Activated naive CD4-positive, alpha-beta T cell treated with anti-CD3 and anti-CD28 coated beads for 36 hours (primary cell): ENCODE data around the gene FAF1. TPM values are rescaled to one million over a fixed set of nuclear protein-coding genes. Genes with fewer than 3 reads are reported as not detected.
"Not testable (repeated sequence)": the region's sequence is repeated elsewhere in the genome, so short reads cannot be mapped to it uniquely, and the experiment has no call there.

Experiments used
- CTCF ChIA-PET: fragments of 350-600 bp; sonication (Branson Sonifier 250); formaldehyde crosslinking; loops from one replicate; lab custom pipeline; 2021; ENCODE audit warnings: antibody characterized with exemption; lab: Charles Lee
- DNase-seq: peaks from one replicate; pipeline ENCODE4 v3.0.0-alpha.2; 2020
- H3K27ac Mint-ChIP-seq: one replicate; pipeline ENCODE4 v1.8.0; 2021; ENCODE audit warnings: mild to moderate bottlenecking, mixed read lengths
- H3K27me3 Mint-ChIP-seq: one replicate; pipeline ENCODE4 v1.8.0; 2021; ENCODE audit warnings: low read depth, mixed read lengths
- H3K36me3 Mint-ChIP-seq: one replicate; pipeline ENCODE4 v1.8.0; 2021; ENCODE audit warnings: low read depth, mixed read lengths
- H3K4me1 Mint-ChIP-seq: one replicate; pipeline ENCODE4 v1.8.0; 2021; ENCODE audit warnings: low read depth, mixed read lengths
- H3K4me3 Mint-ChIP-seq: one replicate; pipeline ENCODE4 v1.8.0; 2021; ENCODE audit warnings: mild to moderate bottlenecking, moderate library complexity, mixed read lengths
- H3K9me3 Mint-ChIP-seq: one replicate; pipeline ENCODE4 v1.8.0; 2021; ENCODE audit warnings: mixed read lengths
- intact Hi-C: fragments of 100-400 bp; cut with micrococcal nuclease; formaldehyde crosslinking; loops from one replicate; pipeline ENCODE4 v1.15.1; 2023
- total RNA-seq, 2 experiments: library from RNA; stranded (reverse); gene quantifications; one replicate each; pipeline ENCODE4 v1.2.3, GENCODE V29; 2021

Gene FAF1
- total RNA-seq, 2 experiments from 2014 or later = 87.9 to 90.1 TPM

DNA sequence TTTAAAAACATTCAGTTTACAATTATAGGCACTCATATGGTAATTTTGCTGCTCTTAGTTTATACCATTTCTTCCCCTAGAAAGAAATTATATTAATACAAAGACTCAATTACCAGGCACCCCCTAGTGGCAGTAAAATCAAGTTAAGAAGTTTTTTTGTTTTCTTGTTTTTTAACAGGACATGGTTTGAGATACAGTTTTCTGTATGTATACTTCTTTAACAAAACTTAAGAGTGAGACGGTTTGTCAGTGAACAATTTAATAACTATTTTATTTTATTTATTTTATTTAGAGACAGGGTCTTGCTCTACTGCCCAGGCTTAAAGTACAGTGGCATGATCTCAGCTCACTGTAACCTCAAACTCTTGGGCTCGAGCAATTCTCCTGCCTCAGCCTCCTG is 224.6 kb downstream of the FAF1 start:
- Mint-ChIP-seq H3K27me3 (no peaks in the 10 kb centered on the region), H3K36me3 (peaks cover 14% of the 10 kb centered on the region), H3K27ac (no peak overlapping the region), H3K4me3 (no peak overlapping the region), H3K9me3 (no peaks in the 10 kb centered on the region), H3K4me1 (no peaks in the 10 kb centered on the region)
- CTCF ChIA-PET = interaction anchor here (0.5 to 1.1 kb wide), 2 partner anchors 10 to 39 kb away, joined by 3 to 4 read pairs; no protein-coding TSS in a partner anchor
- DNase-seq = no peak
- intact Hi-C loops = loop anchor here (2.0 kb wide), 1 partner anchor 367 kb away; no protein-coding TSS in a partner anchor

DNA sequence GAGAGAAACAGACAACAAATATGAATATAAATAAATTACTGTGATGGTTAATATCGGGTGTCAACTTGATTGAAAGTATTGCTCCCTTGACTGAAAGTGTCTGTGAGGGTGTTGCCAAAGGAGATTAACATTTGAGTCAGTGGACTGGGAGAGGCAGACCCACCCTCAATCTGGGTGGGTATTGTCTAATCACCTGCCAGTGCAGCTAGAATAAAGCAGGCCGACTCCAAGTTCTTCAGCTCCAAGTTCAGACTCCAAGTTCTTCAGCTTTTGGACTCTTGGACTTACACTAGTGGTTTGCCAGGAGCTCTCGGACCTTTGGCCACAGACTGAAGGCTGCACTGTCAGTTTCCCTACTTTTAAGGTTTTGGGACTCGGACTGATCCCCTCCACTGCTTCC is 232.5 kb downstream of the FAF1 start:
- DNase-seq, H3K27ac Mint-ChIP-seq, H3K27me3 Mint-ChIP-seq, H3K4me3 Mint-ChIP-seq, H3K9me3 Mint-ChIP-seq, intact Hi-C loops: not testable (repeated sequence)
- Mint-ChIP-seq H3K4me1 (peaks cover 15% of the 10 kb centered on the region), H3K36me3 (peaks cover 14% of the 10 kb centered on the region)
- CTCF ChIA-PET = interaction anchor here (1.3 kb wide), 1 partner anchor 19 kb away, joined by 3 read pairs; no protein-coding TSS in a partner anchor

DNA sequence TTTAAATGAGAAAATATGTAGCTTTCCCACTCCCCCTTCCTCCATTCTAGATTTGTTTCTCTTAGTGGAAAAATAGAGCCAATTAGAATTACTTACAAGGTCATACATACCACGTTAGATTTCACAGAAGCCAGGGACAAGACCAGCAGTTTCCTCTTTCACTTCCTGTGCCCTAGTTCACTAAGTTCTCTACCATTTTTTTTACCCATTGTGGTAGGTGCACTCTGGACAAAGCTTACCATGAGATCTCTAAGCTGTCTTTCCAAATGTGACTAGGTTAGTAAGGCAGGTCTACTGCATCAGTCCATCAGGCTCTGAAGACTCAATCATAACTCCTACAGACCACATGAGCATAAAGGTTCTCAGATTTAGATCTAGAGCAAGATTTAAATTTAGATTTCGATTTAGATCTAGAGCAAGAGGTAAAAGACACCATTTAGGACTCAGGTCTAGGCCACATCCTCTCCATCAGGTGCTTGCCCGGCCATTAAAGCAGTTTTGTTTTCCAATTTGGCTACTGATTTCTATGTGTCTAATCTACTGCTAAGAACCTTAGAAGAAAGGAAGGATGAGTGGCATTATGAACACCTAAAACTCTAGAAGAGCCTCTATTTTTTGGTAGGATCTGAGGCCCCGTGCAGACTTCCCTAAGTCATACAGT is 235.3 kb downstream of the FAF1 start:
- Mint-ChIP-seq H3K9me3 (no peaks in the 10 kb centered on the region), H3K4me1 (peaks cover 15% of the 10 kb centered on the region), H3K36me3 (peaks cover 12% of the 10 kb centered on the region), H3K4me3 (no peak overlapping the region), H3K27me3 (no peaks in the 10 kb centered on the region), H3K27ac (no peak overlapping the region)
- intact Hi-C loops = no loop called here
- CTCF ChIA-PET = no interaction called here
- no peak for DNase-seq

DNA sequence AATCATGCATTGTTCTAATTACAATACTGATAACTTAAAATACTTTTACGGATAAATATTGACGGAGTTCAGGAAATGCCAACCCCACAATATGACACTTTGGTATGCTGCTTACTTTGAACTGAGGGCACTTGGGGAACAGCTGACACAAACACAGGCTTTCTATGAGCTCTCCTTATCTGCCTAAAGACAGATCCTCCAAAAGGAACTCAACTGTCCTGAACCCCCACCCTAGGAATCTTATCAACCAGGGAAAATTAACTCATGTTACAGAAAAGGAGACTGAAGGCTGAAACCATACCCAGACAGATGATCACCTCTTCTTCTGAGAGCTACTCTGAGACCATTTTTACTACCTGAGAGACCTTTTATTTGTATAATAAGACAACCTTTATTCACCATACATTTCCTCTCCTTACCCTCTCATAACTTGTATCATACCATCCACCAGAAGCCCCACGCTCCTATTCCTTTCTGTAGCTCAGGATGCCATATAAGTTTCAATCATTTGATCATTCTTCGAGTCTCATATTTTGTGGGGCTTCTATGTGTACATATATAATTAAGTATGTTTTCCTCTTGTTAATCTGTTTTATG is 239.5 kb downstream of the FAF1 start:
- DNase-seq = no peak
- Mint-ChIP-seq H3K9me3 (no peaks in the 10 kb centered on the region), H3K27me3 (no peaks in the 10 kb centered on the region), H3K27ac (no peak overlapping the region), H3K4me1 (peaks cover 12% of the 10 kb centered on the region), H3K4me3 (no peak overlapping the region), H3K36me3 (peaks cover 14% of the 10 kb centered on the region)
- CTCF ChIA-PET = no interaction called here
- intact Hi-C loops = no loop called here

DNA sequence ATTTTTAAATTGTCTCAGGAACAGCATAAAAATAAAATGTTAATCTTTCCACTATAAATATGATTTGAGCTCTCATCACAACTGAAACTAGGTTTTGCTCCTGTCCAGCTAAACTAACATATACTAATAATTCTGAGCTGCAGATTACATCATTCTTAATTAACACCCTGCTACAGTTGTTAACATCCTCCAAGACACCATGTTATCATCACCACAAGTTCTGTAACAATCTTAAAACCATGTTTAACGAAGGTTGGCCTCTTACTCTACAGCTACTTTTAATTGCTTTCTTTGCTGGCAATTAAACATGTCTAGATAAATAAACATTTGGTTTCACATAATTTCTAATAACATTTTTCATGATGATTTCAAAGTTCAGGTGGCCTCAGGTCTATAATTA is 240.9 kb downstream of the FAF1 start:
- Mint-ChIP-seq H3K36me3 (peaks cover 14% of the 10 kb centered on the region), H3K27ac (no peak overlapping the region), H3K4me1 (peaks cover under 1% of the 10 kb centered on the region), H3K9me3 (no peaks in the 10 kb centered on the region), H3K27me3 (no peaks in the 10 kb centered on the region), H3K4me3 (no peak overlapping the region)
- no peak for DNase-seq
- intact Hi-C loops = no loop called here
- CTCF ChIA-PET = interaction anchor here (0.6 kb wide), 1 partner anchor 140 kb away, joined by 3 read pairs; no protein-coding TSS in a partner anchor

DNA sequence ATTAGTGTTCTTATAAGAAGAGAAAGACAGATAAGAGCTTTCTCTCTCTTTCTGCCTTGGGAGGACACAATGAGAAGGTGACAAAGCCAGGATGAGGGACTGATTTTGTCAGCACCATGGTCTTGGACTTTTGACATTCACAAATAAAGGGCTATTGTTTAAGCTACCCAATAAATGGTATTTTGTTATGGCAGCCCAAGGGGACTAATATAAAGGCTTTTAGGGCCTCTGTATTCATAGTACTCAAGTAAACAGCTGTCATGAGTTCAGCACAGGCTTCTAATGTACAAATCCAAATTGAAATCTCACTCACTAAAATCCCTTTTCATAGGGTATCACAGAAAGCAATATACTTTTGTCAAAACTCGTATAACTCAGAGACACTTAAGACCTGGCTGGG is 242.7 kb downstream of the FAF1 start:
- intact Hi-C loops = no loop called here
- DNase-seq = no peak
- no peak overlapping the region for H3K4me3 Mint-ChIP-seq
- no peak overlapping the region for H3K27ac Mint-ChIP-seq
- H3K36me3 Mint-ChIP-seq = peaks cover 12% of the 10 kb centered on the region
- H3K27me3 Mint-ChIP-seq = no peaks in the 10 kb centered on the region
- H3K9me3 Mint-ChIP-seq = no peaks in the 10 kb centered on the region
- CTCF ChIA-PET = no interaction called here
- H3K4me1 Mint-ChIP-seq = no peaks in the 10 kb centered on the region

DNA sequence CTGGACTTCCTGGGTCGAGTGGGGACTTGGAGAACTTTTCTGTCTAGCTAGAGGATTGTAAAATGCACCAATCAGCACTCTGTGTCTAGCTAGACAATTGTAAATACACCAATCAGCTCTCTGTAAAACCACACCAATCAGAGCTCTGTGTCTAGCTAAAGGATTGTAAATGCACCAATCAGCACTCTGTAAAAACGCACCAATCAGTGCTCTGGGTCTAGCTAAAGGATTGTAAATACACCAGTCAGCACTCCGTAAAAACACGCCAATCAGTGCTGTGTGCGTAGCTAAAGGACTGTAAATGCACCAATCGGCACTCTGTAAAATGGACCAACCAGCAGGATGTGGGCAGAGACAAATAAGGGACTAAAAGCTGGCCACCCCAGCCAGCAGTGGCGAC is 243.6 kb downstream of the FAF1 start:
- H3K36me3 Mint-ChIP-seq, H3K27me3 Mint-ChIP-seq, intact Hi-C loops, H3K4me1 Mint-ChIP-seq, H3K9me3 Mint-ChIP-seq, CTCF ChIA-PET, H3K4me3 Mint-ChIP-seq, DNase-seq, H3K27ac Mint-ChIP-seq: not testable (repeated sequence)

DNA sequence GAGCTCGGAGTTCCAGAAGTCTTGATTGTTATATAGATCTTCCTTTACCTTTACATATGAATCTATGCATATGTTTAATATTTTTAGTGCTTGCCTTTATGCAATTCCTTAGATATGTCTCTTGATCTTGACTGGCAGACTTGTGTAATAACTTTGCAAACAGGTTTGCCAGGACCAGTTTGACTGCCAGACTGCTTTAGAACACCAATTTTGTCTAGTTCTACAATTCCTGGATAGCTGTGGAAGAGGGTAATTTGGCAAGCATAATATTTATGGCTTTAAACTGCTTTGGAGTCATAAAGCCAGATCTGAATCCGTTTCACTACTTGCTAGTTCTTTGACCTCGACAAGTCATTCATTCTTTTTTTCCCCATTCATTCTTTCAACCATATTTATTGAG is 250.0 kb downstream of the FAF1 start:
- Mint-ChIP-seq H3K27ac (no peak overlapping the region), H3K4me3 (no peak overlapping the region), H3K9me3 (no peaks in the 10 kb centered on the region), H3K36me3 (no peaks in the 10 kb centered on the region), H3K4me1 (no peaks in the 10 kb centered on the region), H3K27me3 (no peaks in the 10 kb centered on the region)
- CTCF ChIA-PET = no interaction called here
- DNase-seq = no peak
- intact Hi-C loops = no loop called here

DNA sequence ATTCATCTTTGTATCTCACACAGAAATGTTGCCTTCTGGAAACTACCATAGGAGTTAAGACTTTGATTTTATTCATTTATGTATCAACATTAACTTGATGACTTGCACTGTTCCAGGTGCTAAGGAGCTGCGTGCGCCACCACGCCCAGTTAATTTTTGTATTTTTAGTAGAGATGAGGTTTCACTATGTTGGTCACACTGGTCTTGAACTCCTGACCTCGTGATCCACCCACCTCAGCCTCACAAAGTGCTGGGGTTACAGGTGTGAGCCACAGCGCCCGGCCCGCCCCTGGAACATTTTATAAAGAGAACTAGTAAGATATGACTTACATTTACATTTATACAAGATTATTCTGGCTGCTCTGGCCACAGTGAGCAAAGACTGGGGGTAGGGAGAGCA is 252.2 kb downstream of the FAF1 start:
- Mint-ChIP-seq H3K9me3 (no peaks in the 10 kb centered on the region), H3K27ac (no peak overlapping the region), H3K4me1 (no peaks in the 10 kb centered on the region), H3K4me3 (no peak overlapping the region), H3K36me3 (peaks cover 2% of the 10 kb centered on the region), H3K27me3 (no peaks in the 10 kb centered on the region)
- CTCF ChIA-PET = no interaction called here
- no peak for DNase-seq
- intact Hi-C loops = no loop called here

DNA sequence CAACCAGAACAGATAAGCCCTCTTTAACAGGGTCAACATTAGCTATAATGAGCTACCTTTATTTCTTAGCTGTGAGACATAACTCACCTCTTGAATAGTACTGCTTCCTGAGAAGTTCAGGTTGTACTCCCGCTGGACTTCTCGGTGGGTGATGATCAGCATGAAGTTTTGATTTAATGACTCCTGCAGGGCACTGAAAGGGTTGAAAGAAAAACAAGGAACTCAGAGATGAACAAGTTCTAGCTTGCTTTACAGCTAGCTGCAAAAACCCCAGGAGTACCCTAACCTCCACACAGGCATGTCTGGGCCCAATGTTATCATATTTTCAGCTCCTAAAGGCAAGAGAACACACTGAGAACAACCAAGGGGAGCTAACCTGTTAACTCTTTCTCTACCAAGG is 254.4 kb downstream of the FAF1 start:
- DNase-seq = no peak
- H3K27ac Mint-ChIP-seq = no peak overlapping the region
- H3K9me3 Mint-ChIP-seq = no peaks in the 10 kb centered on the region
- CTCF ChIA-PET = interaction anchor here (0.6 to 1.8 kb wide), 3 partner anchors 9 to 428 kb away, joined by 3 to 12 read pairs (median 3); no protein-coding TSS in a partner anchor
- no peaks in the 10 kb centered on the region for H3K27me3 Mint-ChIP-seq
- intact Hi-C loops = no loop called here
- H3K4me1 Mint-ChIP-seq = no peaks in the 10 kb centered on the region
- peaks cover 2% of the 10 kb centered on the region for H3K36me3 Mint-ChIP-seq
- no peak overlapping the region for H3K4me3 Mint-ChIP-seq

DNA sequence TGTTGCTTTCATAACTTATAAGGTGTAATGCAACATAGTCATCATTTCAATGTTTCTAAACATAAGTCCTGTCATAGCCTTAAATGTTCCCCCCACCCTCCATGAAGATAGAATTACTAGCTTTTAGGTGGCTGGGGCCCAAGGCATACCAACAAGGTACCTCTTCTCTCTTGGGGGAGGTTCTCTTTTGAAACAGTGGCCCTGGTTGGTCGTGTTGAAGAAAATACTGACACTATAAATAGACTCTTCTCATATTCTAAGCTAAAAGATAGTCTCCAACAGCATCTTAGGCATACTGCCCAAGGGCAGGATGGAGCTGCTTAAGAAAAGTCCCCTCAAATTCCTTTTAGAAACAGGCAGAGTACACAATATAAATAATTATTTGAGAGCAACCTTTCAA is 255.0 kb downstream of the FAF1 start:
- Mint-ChIP-seq H3K36me3 (peaks cover 2% of the 10 kb centered on the region), H3K9me3 (no peaks in the 10 kb centered on the region), H3K27ac (no peak overlapping the region), H3K4me3 (no peak overlapping the region), H3K4me1 (no peaks in the 10 kb centered on the region), H3K27me3 (no peaks in the 10 kb centered on the region)
- DNase-seq = no peak
- intact Hi-C loops = no loop called here
- CTCF ChIA-PET = interaction anchor here (0.6 to 1.8 kb wide), 2 partner anchors 8 to 429 kb away, joined by 3 to 12 read pairs; no protein-coding TSS in a partner anchor

DNA sequence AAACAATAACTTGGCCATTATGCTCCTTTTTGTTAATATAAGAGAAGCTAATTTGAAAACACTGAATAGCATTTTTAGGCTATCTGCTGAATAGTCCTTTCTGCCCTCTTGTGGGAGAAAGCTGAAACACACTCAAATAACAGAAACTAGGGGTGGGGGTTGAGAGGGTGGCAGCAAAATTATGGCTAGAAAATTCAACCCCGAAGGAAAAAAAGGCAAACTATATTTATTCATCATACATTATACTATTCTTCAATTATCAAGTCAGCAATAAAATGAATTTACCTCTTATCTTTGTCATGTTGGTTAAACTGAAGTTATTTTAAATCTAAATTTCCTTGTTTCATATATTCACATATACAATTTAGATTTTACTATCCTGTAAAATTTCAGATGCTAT is 255.9 kb downstream of the FAF1 start:
- intact Hi-C loops = loop anchor here (1.0 kb wide), 2 partner anchors 336 to 485 kb away; no protein-coding TSS in a partner anchor
- no peak overlapping the region for H3K27ac Mint-ChIP-seq
- H3K27me3 Mint-ChIP-seq = no peaks in the 10 kb centered on the region
- no peaks in the 10 kb centered on the region for H3K9me3 Mint-ChIP-seq
- DNase-seq = no peak
- no peak overlapping the region for H3K4me3 Mint-ChIP-seq
- no peaks in the 10 kb centered on the region for H3K4me1 Mint-ChIP-seq
- CTCF ChIA-PET = interaction anchor here (1.0 kb wide), 2 partner anchors 257 to 443 kb away, joined by 3 read pairs; no protein-coding TSS in a partner anchor
- H3K36me3 Mint-ChIP-seq = peaks cover 2% of the 10 kb centered on the region

DNA sequence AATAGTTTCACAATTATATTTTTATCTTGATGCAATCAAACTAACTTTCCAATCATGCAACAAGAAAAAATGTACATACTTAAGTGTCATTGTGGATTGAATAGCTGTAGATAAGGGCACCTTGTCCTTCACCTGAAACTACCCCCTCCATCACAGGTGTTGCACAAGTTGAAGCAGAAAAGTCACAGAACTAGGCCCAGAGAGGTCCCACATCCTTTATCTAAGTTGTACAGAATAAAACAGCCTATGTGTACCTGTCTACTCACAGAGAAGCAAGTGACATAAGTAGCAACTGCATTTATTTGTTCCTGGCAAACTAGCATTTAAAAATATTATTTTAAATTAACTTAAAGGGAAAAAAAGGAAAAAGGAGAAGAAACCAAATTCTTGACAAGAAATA is 256.8 kb downstream of the FAF1 start:
- Mint-ChIP-seq H3K27me3 (no peaks in the 10 kb centered on the region), H3K27ac (no peak overlapping the region), H3K9me3 (no peaks in the 10 kb centered on the region), H3K4me3 (no peak overlapping the region), H3K36me3 (peaks cover 2% of the 10 kb centered on the region), H3K4me1 (no peaks in the 10 kb centered on the region)
- intact Hi-C loops = no loop called here
- DNase-seq = no peak
- CTCF ChIA-PET = interaction anchor here (1.0 kb wide), 2 partner anchors 258 to 442 kb away, joined by 3 read pairs; no protein-coding TSS in a partner anchor
